ENCODE results near the gene RRAD.
"Not testable (repeated sequence)": the region's sequence is repeated elsewhere in the genome, so short reads cannot be mapped to it uniquely, and the experiment has no call there.

RRAD gene

DNA sequence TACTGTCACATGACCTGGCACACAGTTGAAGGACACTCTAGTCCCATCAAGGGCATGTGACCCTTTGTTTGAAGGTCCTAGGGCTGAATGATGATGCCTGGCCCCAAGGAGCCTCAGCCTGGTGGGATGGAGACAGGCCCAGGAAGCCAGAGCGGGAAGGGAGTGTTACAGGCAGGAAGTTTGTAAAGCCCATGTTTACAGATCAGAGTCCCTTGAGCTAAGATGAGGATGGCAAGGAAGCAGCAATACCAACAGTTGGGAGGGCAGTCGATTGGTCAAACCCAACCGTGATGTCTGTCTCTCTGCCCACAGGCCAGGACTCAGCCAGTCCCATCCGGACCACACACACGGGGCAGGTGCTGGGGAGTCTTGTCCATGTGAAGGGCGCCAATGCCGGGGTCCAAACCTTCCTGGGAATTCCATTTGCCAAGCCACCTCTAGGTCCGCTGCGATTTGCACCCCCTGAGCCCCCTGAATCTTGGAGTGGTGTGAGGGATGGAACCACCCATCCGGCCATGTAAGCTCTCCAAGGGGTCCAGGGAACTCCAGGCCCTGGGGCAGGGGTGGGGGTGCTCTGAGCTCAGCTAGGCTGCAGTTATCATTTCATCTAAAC is 12.5 kb upstream of the RRAD start:
- Histone ChIP-seq H3K36me3 (ENCODE audit: control insufficient read depth, insufficient read depth, low read length) (peaks cover 27% of the 10 kb centered on the region), H3K4me3 (replicated peaks; ENCODE audit: low read depth, low read length) (no peak overlapping the region), H3K27me3 (replicated peaks; ENCODE audit: control insufficient read depth, insufficient read depth, low read length) (no peaks in the 10 kb centered on the region)
- no peak for DNase-seq (ENCODE audit: extremely low read depth, insufficient read length)
- TF ChIP-seq CTCF (IDR thresholded peaks at IDR 0.05; ENCODE audit: insufficient read depth, low read length, poor library complexity, severe bottlenecking), result no peak

- Histone ChIP-seq H3K36me3 (ENCODE audit: control insufficient read depth, insufficient read depth, low read length) (peaks cover 29% of the 10 kb centered on the region), H3K27me3 (replicated peaks; ENCODE audit: control insufficient read depth, insufficient read depth, low read length) (no peaks in the 10 kb centered on the region), H3K4me3 (replicated peaks; ENCODE audit: low read depth, low read length) (no peak overlapping the region)
- TF ChIP-seq CTCF (IDR thresholded peaks at IDR 0.05; ENCODE audit: insufficient read depth, low read length, poor library complexity, severe bottlenecking), result no peak
- no peak for DNase-seq (ENCODE audit: extremely low read depth, insufficient read length)
These were observed 11.7 kb upstream of the RRAD start for GRCh38 chr16:66936889-66937554.

DNA sequence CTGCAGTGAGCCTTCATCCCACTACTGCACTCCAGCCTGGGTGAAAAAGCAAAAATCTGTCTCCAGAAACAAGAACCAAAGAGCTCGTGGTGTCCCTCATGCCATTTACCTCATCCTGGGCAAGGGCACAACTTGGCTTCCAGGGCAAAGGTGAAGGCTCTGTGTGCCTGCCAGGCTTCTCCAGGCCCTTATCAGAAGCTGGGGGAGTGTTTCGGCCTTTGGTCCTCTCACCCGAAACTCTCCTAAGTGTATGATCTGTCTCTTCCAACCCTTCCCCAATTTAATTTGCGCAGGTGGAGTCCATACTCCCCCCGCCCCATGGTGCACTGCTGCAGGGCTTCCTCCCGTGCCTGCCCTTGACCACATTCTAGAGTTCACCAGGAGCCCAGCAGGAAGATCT is 11.1 kb upstream of the RRAD start:
- Histone ChIP-seq H3K36me3 (ENCODE audit: control insufficient read depth, insufficient read depth, low read length) (peaks cover 27% of the 10 kb centered on the region), H3K27me3 (replicated peaks; ENCODE audit: control insufficient read depth, insufficient read depth, low read length) (no peaks in the 10 kb centered on the region), H3K4me3 (replicated peaks; ENCODE audit: low read depth, low read length) (no peak overlapping the region)
- no peak for DNase-seq (ENCODE audit: extremely low read depth, insufficient read length)
- TF ChIP-seq CTCF (IDR thresholded peaks at IDR 0.05; ENCODE audit: insufficient read depth, low read length, poor library complexity, severe bottlenecking), result no peak

DNA sequence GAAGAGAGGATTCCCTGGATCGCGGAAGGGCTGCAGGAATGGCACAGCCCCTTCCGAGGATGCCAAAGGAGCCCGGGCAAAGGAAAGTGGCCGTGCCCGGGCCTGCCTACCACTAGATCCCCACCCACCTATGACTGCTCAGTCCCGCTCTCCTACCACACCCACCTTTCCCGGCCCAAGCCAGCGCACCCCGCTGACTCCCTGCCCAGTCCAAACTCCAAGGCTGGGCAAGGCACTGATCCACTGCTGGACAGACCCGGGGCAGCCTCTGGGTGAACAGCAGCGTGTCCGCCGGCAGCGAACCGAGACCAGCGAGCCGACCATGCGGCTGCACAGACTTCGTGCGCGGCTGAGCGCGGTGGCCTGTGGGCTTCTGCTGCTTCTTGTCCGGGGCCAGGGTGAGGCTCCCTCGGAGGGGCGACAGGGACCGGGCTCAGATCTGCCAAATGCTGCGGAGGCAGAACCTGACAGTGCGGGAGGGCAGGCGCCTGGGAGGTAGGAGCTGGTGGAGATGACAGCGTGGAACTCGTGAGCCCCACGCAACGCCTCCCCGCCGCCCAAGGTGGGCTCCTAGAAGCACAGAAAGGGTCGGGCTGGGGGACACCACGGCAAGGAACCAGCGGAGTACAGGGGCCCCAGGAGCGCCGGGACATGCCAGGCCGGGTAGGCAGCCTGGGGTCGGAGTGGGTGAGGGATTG is 10.1 kb upstream of the RRAD start, which contains the start of gene CES2:
CES2 (plus strand) TSS at position 203 of the 698 bp plus-strand sequence; CDS start at position 323, 120 bp downstream.
- peaks cover 20% of the 10 kb centered on the region for H3K36me3 ChIP-seq (ENCODE audit: control insufficient read depth, insufficient read depth, low read length)
- H3K27me3 ChIP-seq (replicated peaks; ENCODE audit: control insufficient read depth, insufficient read depth, low read length), result no peaks in the 10 kb centered on the region
- DNase-seq (ENCODE audit: extremely low read depth, insufficient read length), result no peak
- no peak for TF ChIP-seq CTCF (IDR thresholded peaks at IDR 0.05; ENCODE audit: insufficient read depth, low read length, poor library complexity, severe bottlenecking)
- peak within 1 kb of the TSS; percentile 97 for H3K4me3 ChIP-seq (replicated peaks; ENCODE audit: low read depth, low read length)

DNA sequence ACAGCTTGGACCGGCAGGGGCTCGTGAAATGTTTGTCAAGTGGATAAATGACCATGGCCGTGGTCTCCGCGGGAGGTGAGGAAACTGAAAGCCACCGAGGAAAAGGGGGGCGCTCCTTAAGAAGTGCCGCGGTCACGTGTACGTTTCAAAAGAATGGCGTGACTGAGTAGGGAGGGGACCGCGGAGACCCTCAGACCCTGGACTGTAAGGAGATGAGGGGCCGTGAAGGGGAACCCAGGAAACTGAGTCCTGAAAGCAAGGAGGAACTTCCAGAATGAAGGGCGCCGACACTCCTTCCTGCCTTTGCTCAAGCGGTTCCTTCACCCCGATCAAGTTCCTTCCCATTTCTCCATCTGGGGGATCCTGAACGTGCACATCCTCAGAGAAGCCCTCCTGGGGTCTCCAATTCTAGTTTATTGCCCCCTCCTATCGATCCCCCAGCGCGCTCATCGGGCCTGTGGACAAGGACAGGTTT is 9.5 kb upstream of the RRAD start:
- DNase-seq (ENCODE audit: extremely low read depth, insufficient read length); H3K27me3 ChIP-seq (replicated peaks; ENCODE audit: control insufficient read depth, insufficient read depth, low read length): not testable (repeated sequence)

More for the DNA sequence above, 9.5 kb upstream of the RRAD start:
- H3K36me3 ChIP-seq (ENCODE audit: control insufficient read depth, insufficient read depth, low read length), result peaks cover 19% of the 10 kb centered on the region
- peak overlapping the region; percentile 97 for H3K4me3 ChIP-seq (replicated peaks; ENCODE audit: low read depth, low read length)

All from GM06990 (cell line).